ENCODE results near the gene CLCA1.

Gene CLCA1

GRCh38 chr1:86468501-86468977, at the start of gene CLCA1:
Gene CLCA1 (plus strand): TSS chr1:86468927. CDS start chr1:86468972, 45 bp downstream.
- no peak for DNase-seq (ENCODE audit: low read depth)

- peak; percentile 20 for DNase-seq (ENCODE audit: low read depth)
Measured at GRCh38 chr1:86419277-86419903, 49.3 kb upstream of the CLCA1 start.

- no peak for DNase-seq (ENCODE audit: low read depth)
Measured at GRCh38 chr1:86421601-86422280, 47.0 kb upstream of the CLCA1 start.

- DNase-seq (ENCODE audit: low read depth), result no peak
Measured at GRCh38 chr1:86423473-86423872, 45.3 kb upstream of the CLCA1 start.

GRCh38 chr1:86423873-86424272, 44.9 kb upstream of the CLCA1 start, which contains the start of gene CLCA2:
Gene CLCA2 (plus strand): TSS chr1:86424171. CDS start chr1:86424248, 77 bp downstream.
- DNase-seq (ENCODE audit: low read depth), result no peak

GRCh38 chr1:86429122-86429725, 39.5 kb upstream of the CLCA1 start:
- DNase-seq (ENCODE audit: low read depth), result no peak

GRCh38 chr1:86429835-86430234, 38.9 kb upstream of the CLCA1 start:
- DNase-seq (ENCODE audit: low read depth), result no peak

- no peak for DNase-seq (ENCODE audit: low read depth)
Measured at GRCh38 chr1:86430376-86430775, 38.4 kb upstream of the CLCA1 start.

GRCh38 chr1:86434059-86434458, 34.7 kb upstream of the CLCA1 start:
- DNase-seq (ENCODE audit: low read depth), result no peak

GRCh38 chr1:86435327-86435726, 33.4 kb upstream of the CLCA1 start:
- no peak for DNase-seq (ENCODE audit: low read depth)

- DNase-seq (ENCODE audit: low read depth), result no peak
Measured at GRCh38 chr1:86436041-86436440, 32.7 kb upstream of the CLCA1 start.

GRCh38 chr1:86441581-86441980, 27.1 kb upstream of the CLCA1 start:
- DNase-seq (ENCODE audit: low read depth), result no peak

- DNase-seq (ENCODE audit: low read depth), result no peak
Measured at GRCh38 chr1:86441997-86442396, 26.7 kb upstream of the CLCA1 start.

- DNase-seq (ENCODE audit: low read depth), result no peak
Measured at GRCh38 chr1:86445919-86446318, 22.8 kb upstream of the CLCA1 start.

GRCh38 chr1:86447198-86447790, 21.4 kb upstream of the CLCA1 start:
- DNase-seq (ENCODE audit: low read depth), result no peak

GRCh38 chr1:86448670-86449069, 20.1 kb upstream of the CLCA1 start:
- no peak for DNase-seq (ENCODE audit: low read depth)

GRCh38 chr1:86449103-86449502, 19.6 kb upstream of the CLCA1 start:
- DNase-seq (ENCODE audit: low read depth), result no peak

- no peak for DNase-seq (ENCODE audit: low read depth)
Measured at GRCh38 chr1:86450847-86451246, 17.9 kb upstream of the CLCA1 start.

GRCh38 chr1:86453664-86454063, 15.1 kb upstream of the CLCA1 start:
- no peak for DNase-seq (ENCODE audit: low read depth)

GRCh38 chr1:86455073-86455472, 13.7 kb upstream of the CLCA1 start:
- DNase-seq (ENCODE audit: low read depth), result no peak

- DNase-seq (ENCODE audit: low read depth), result no peak
Measured at GRCh38 chr1:86460998-86461397, 7.7 kb upstream of the CLCA1 start.

- DNase-seq (ENCODE audit: low read depth), result no peak
Measured at GRCh38 chr1:86461482-86461881, 7.2 kb upstream of the CLCA1 start.

- DNase-seq (ENCODE audit: low read depth), result no peak
Measured at GRCh38 chr1:86464819-86465218, 3.9 kb upstream of the CLCA1 start.
